G401 (cell line): ENCODE measurements around the gene MRPL48. TPM values are rescaled to one million over a fixed set of nuclear protein-coding genes. Genes with fewer than 3 reads are reported as not detected.
"Not testable (repeated sequence)": the region's sequence is repeated elsewhere in the genome, so short reads cannot be mapped to it uniquely, and the experiment has no call there.

Experiments
- DNase-seq: peaks from one replicate; pipeline ENCODE4 v3.0.0-alpha.2; 2015; ENCODE audit warnings: low spot score
- in situ Hi-C: cut with HindIII; loops from 2 replicates; pipeline ENCODE4 v1.10.0; 2016; ENCODE audit warnings: low sequenced_read_pairs, mixed read lengths
- total RNA-seq: library from RNA; depleted of rRNA; stranded (reverse); fragments of >200 nt; shearing (Covaris generic); gene quantifications from 2 replicates; pipeline ENCODE4 v1.2.3, GENCODE V29; 2014; rRNA removed

Gene MRPL48
- total RNA-seq, 1 experiment from 2014 or later: 53.5 TPM

DNA sequence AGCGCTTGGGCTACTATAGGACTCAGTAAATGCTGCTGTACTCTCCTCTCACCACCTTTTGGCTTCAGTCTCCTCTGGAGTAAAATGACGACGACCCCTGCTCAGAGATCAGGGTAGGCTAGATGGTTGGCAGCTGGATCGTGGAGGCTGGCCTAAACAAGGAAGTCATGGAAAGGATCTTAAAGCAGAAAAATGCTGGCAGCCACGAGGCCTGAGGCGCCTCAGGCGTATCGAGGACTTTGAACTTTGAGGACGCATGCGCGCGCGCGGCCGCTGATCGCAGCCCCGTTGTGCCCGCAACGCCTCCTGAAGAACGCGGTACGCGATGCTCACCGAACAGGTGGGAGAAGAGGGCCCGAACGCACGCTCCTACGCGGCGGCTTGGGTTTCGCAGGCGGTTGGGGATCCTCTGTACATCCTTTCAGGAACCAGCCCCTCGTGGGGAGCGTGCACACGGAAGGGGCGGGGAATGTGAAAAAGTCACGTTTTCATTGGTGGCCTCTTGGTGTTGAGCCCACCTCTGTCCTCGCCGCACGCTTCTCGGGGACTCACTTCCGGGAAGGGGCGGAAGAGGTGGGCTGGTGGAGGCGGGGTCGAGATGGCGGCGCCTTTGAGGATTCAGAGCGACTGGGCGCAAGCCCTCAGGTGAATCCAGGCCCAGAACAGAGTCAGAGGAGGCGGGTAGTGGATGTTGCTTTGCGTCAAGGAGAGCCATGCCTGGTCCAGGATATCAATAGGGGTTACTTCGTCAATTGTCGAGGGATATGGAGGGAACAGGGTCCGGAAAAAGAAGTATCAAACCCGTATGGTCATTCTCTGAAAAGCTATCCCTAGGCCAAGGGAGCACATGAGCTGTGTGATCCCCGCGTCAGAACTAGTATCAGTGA is 89.0 kb downstream of the MRPL48 start, which contains the start of the genes COA4 and PAAF1:
COA4 (minus strand) TSS at position 423 of the 887 bp plus-strand sequence. CDS start 3,468 bp downstream, outside the sequence.
PAAF1 (plus strand) TSS at position 576 of the 887 bp plus-strand sequence; CDS start at position 599, 23 bp downstream.
- DNase-seq: peak; percentile 99
- in situ Hi-C loops: no loop called here

DNA sequence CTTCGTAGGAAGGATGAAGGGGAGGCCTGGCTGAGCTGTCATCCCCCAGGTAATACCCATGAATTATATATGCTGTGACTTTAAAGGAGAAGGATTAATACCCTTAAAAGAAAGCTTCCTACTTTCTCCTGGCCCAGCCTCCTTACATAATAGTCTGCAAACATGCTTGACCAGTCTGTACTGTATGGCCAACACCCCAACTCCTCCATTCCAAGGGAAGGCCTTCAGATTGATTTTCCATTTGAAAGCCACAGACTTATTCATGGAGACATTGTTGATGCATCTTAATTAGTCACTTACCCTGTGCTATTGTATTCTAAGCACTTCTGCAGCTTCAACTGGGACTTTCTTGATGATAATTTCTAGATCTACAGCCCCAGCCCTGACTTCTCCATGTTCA is 91.1 kb downstream of the MRPL48 start:
- in situ Hi-C loops: no loop called here

DNA sequence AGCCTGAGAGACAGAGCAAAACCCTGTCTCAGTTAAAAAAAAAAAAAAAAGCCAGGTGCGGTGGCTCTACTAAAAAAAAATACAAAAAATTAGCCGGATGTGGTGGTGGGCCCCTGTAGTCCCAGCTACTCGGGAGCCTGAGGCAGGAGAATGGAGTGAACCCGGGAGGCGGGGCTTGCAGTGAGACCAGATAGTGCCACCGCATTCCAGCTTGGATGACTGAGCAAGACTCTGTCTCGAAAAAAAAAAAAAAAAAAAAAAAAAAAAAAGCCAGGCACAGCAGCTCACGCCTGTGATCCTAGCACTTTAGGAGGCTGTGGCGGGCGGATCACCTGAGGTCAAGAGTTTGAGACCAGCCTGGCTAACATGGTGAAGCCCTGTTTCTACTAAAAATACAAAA is 92.8 kb downstream of the MRPL48 start:
- in situ Hi-C loops, DNase-seq: not testable (repeated sequence)

More for the DNA sequence above, 91.1 kb downstream of the MRPL48 start:
- no peak for DNase-seq

GRCh38 chr11:73883856-73884255 is 96.2 kb downstream of the MRPL48 start:
- no peak for DNase-seq
- in situ Hi-C loops: no loop called here

DNA sequence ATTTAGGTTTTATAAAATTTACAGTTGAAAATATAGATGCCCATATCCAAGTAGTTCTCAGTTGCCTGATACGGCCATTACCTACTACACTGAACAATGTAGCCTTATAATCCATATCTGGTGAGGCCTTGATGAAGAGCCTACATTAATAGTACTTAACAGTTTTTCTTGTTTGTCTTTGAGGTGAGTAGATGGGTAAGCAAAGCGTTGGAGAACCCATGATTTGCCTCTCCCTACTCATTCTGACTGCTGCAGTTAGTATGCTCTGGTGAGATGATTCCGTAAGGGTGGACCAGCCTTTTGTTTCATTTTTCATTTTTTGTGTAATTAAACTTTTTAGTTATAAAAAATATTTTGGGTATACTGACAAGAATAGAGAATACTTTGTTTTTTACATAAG is 100.6 kb downstream of the MRPL48 start:
- in situ Hi-C loops: no loop called here
- no peak for DNase-seq

- in situ Hi-C loops: no loop called here
These were observed 101.3 kb downstream of the MRPL48 start for GRCh38 chr11:73889019-73889418.

GRCh38 chr11:73889536-73889935 is 101.9 kb downstream of the MRPL48 start:
- no peak for DNase-seq
- in situ Hi-C loops: no loop called here

More at GRCh38 chr11:73889019-73889418, 101.3 kb downstream of the MRPL48 start:
- DNase-seq: no peak

DNA sequence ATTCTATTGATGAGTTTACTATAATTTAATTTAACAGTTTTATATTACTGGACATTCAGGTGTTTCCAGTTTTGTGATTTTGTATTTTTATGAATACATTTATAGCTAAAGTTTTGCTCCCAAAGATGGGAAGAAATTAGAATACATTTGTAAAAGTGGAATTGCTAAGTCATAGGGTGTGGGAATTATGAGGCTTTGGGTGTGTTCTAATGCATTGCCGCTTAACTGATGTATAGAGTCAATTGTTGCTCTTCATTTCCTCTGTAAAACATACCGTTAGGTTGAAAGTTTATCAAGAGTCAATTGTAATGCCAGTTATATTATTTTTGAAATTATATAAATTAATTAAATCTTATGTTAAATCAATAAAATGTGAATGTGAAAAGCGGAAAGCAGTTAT is 105.4 kb downstream of the MRPL48 start:
- in situ Hi-C loops: no loop called here

DNA sequence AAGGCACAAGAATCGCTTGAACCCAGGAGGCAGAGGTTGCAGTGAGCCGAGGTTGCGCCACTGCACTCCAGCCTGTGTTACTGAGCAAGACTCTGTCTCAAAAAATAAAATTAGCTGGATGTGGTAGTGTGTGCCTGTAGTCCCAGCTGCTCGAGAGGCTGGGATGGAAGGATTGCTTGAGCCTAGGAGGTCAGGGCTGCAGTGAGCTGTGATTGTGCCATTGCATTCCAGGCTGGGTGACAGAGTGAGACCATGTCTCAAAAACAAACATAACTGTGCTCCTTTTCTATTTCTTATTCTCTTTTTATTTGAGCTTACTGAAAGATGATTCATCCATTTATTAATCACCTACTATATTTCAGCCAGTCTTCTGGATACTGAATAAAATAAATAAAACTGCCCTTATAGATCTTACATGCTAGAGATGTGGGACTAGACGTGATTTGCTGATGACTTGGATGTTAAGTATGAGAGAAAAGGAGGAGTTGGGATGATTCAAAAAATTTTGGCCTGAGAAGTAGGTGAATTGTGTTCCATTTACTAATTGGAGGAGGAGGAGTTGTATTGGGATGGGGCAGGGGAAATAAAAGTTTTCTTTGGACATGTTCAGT is 107.2 kb downstream of the MRPL48 start:
- DNase-seq: no peak
- in situ Hi-C loops: no loop called here

More for the DNA sequence above, 105.4 kb downstream of the MRPL48 start:
- DNase-seq: no peak

DNA sequence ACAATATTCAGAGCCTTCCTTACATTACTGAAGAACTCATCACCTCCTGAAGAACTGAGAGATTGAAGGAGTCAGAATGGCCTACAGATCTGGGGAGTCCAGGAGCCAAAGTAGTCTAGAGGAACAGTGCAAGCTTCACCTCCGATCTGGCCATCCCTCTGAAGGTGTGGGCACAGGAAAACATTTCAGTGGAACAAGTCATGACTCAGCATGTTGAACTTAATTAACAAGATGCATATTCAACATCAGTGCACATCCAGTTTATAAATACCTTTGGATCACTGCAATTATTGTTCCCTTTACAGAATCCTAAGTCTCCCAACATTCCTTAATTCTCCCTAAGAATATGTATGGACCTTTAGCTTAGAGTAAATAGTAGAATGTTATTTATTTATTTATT is 114.6 kb downstream of the MRPL48 start:
- in situ Hi-C loops: no loop called here
- no peak for DNase-seq

DNA sequence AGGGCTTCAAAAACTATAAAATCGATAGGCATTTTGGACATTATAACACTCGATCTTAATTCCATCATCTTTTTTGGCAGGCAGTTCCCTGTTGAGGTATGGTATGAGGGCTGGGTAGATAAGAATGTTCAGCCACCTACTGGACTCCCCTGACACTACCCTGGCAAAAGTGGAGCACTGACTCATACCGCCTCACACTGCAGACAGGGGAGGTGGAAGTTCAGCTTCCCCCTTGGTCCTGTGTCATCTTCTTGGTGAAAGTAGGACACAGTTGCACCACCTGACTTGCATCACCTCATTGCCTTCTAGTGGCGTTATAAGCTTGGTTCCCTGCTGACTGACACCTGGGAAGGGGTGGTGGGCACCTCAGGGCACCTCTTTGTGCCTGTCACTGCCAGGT is 119.5 kb downstream of the MRPL48 start:
- in situ Hi-C loops: no loop called here
- DNase-seq: no peak

DNA sequence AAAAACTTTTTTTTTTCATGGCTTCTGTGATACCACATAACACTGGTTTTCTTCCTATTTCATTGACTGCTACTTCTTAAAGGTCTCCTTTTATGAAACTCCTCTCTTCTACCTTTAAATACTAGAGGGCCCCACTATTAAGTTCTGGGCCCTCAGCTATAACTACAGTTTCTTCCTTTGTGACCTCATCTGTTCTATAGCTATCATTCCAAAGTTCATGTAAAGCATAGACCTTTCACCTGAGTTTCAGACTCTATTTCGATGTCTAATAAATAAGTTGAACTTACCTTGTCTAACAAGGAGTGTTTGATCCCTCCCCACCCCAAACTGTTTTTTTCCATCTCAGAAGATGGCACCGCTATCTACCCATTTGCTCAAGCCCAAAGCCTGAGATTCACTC is 124.4 kb downstream of the MRPL48 start:
- in situ Hi-C loops: no loop called here
- no peak for DNase-seq

DNA sequence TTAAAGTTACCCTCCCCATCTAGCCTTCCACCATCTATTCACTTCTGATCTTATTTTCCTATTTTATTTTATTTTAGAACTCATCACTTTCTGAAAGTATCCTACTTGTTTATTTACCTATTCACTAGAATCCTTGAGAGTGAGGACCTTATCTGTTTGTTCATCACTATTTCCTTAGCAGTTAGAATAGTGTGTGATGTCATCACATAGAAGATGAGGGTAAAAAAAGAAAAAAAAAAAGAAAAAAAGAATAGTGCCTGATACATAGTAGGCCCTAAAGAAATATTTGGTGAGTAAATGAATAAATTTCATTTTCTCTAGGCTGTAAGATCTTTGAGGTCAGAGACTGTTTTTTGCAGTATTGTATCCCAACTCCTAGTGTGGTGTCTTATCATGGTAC is 125.8 kb downstream of the MRPL48 start:
- in situ Hi-C loops: no loop called here
- no peak for DNase-seq

- DNase-seq: no peak
- in situ Hi-C loops: no loop called here
These were observed 126.6 kb downstream of the MRPL48 start for GRCh38 chr11:73914284-73914683.

Other genes with a start within 250 kb of the MRPL48 start
- gene FAM168A, start 189.8 kb upstream of the MRPL48 start, total RNA-seq: 12.4 and 16.7 TPM in 2 replicates
- gene PLEKHB1, start 141.3 kb upstream of the MRPL48 start, total RNA-seq: 2.6 and 18.0 TPM in 2 replicates
- 76.6 and 101 TPM in 2 replicates for gene RAB6A, start 26.8 kb upstream of the MRPL48 start, total RNA-seq
- gene COA4, start 89.0 kb downstream of the MRPL48 start, total RNA-seq: 112 and 125 TPM in 2 replicates
- 13.5 and 16.6 TPM in 2 replicates for gene PAAF1, start 89.1 kb downstream of the MRPL48 start, total RNA-seq
- gene DNAJB13, start 163.2 kb downstream of the MRPL48 start, total RNA-seq: 1.8 and 4.6 TPM in 2 replicates
- 61.2 and 80.1 TPM in 2 replicates for gene UCP2, start 195.0 kb downstream of the MRPL48 start, total RNA-seq
- 0.17 TPM in 1 of 2 replicates, not detected in the other for gene UCP3, start 221.2 kb downstream of the MRPL48 start, total RNA-seq